Lower lobe of right lung (tissue), 2 donors: ENCODE data around the gene CENPC. TPM values are rescaled to one million over a fixed set of nuclear protein-coding genes. Genes with fewer than 3 reads are reported as not detected.

ENCODE experiments used
- ATAC-seq, 2 donors: fragments of 200-7000 bp; cut with Tn5 transposase; one replicate each; pipeline ENCODE4 v1.9.1; 2020 to 2022; ENCODE audit warnings: mild to moderate bottlenecking in 2 of 2, moderate library complexity in 2 of 2
- DNase-seq: peaks from one replicate; pipeline ENCODE4 v3.0.0-alpha.2; 2020
- H3K27ac ChIP-seq: fragments of 200-600 bp; one replicate; pipeline ENCODE4 v1.8.0; 2022
- H3K27me3 ChIP-seq: fragments of 200-600 bp; one replicate; pipeline ENCODE4 v1.8.0; 2022; ENCODE audit warnings: low read depth
- H3K36me3 ChIP-seq: fragments of 200-600 bp; one replicate; pipeline ENCODE4 v1.8.0; 2022; ENCODE audit warnings: mild to moderate bottlenecking
- H3K4me1 ChIP-seq: fragments of 200-600 bp; one replicate; pipeline ENCODE4 v1.8.0; 2022
- H3K4me3 ChIP-seq: fragments of 200-600 bp; one replicate; pipeline ENCODE4 v1.8.0; 2022; ENCODE audit warnings: mild to moderate bottlenecking
- H3K9me3 ChIP-seq: fragments of 200-600 bp; one replicate; pipeline ENCODE4 v1.8.0; 2022
- intact Hi-C: fragments of 100-400 bp; cut with DNase I; formaldehyde crosslinking; loops from one replicate; pipeline ENCODE4 v1.11.0; 2022
- total RNA-seq: library from RNA; stranded (reverse); fragmentation: NEBNext Ultra II Directional; extraction: Animal tissue kit (Norgen Biotek cat#: 25700); gene quantifications from one replicate; pipeline ENCODE4 v1.2.1, GENCODE V29; 2021
- TF ChIP-seq, protein P1 (sequence below): fragments of 200-600 bp; IDR thresholded peaks from one replicate; pipeline ENCODE4 v1.8.0; 2022; ENCODE audit warnings: antibody characterized with exemption, mild to moderate bottlenecking
- donor health status: DM: no; HTN: yes; CAD: no; lungs with severe emphysema.

Gene CENPC
- total RNA-seq, 1 donor from 2014 or later = 27.4 TPM

DNA sequence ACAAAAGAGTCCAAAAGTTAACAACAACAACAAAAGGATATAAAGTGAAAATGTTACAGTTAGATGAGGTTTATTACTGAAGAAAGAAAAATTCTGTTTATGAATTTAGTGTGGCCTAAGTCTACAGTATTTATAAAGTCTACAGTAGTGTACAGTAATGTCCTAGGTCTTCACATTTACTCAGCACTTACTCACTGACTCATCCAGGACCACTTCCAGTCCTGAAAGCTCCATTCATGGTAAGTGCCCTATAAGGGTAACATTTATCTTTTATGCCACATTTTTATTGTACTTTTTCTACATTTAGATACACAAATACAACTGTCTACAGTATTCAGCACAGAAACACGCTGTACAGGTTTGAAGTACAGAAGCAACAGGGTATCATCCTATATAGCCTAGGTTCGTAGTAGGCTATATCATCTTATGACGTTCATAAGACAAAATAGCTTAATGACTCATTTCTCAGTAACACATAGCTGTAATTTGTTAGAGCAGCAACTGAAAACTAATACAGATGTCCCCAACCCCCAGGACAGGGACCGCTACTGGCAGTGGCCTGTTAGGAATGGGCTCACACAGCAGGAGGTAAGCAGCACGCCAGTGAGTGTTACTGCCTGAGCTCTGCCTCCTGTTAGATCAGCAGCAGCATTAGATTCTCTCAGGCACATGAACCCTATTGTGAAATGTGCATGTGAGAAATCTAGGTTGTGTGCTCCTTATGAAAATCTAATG lies 61.3 kb downstream of the CENPC start:
- Histone ChIP-seq H3K27me3 (no peaks in the 10 kb centered on the region), H3K9me3 (peaks cover 4% of the 10 kb centered on the region), H3K4me1 (no peaks in the 10 kb centered on the region), H3K27ac (no peak overlapping the region), H3K36me3 (peaks cover 40% of the 10 kb centered on the region), H3K4me3 (no peak overlapping the region)
- intact Hi-C loops = no loop called here
- no peak for DNase-seq
- ATAC-seq = no peak
- TF ChIP-seq, protein P1, sequence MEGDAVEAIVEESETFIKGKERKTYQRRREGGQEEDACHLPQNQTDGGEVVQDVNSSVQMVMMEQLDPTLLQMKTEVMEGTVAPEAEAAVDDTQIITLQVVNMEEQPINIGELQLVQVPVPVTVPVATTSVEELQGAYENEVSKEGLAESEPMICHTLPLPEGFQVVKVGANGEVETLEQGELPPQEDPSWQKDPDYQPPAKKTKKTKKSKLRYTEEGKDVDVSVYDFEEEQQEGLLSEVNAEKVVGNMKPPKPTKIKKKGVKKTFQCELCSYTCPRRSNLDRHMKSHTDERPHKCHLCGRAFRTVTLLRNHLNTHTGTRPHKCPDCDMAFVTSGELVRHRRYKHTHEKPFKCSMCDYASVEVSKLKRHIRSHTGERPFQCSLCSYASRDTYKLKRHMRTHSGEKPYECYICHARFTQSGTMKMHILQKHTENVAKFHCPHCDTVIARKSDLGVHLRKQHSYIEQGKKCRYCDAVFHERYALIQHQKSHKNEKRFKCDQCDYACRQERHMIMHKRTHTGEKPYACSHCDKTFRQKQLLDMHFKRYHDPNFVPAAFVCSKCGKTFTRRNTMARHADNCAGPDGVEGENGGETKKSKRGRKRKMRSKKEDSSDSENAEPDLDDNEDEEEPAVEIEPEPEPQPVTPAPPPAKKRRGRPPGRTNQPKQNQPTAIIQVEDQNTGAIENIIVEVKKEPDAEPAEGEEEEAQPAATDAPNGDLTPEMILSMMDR = no peak

DNA sequence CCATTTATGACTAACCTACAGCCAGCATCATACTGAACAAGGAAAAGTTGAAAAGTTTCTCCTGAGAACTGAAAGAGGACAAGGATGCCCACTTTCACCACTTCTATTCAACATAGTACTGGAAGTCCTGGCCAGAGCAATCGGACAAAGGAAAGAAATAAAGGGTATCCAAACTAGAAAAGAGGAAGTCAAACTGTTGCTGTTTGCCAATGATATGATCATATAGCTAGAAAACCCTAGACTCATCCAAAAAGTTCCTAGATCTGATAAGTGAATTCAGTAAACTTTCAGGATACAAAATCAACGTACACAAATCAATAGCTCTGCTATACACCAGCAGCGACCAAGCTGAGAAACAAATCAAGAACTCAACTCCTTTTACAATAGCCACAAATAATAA lies 64.5 kb downstream of the CENPC start:
- TF ChIP-seq, protein P1 = no peak
- H3K27me3 ChIP-seq = no peaks in the 10 kb centered on the region
- H3K27ac ChIP-seq = no peak overlapping the region

DNA sequence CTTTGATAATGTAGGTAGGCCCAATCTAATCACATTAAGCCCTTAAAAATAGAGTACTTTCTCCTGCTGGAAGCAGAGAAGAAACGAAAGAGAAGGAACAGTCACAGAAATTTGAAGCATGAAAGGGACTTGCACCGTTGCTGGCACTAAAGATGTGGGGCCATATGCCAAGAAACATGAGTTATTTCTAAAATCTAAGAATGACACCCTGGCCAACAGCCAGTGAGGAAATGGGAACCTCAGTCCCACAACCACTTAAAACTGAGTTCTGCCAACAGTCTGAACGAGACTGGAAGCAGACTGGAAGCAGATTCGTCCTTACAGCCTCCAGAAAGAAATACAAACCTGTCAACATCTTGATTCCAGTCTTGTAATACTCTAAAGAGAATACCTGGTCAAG lies 70.1 kb downstream of the CENPC start:
- no peak for DNase-seq
- Histone ChIP-seq H3K27ac (no peak overlapping the region), H3K36me3 (peaks cover 66% of the 10 kb centered on the region), H3K27me3 (no peaks in the 10 kb centered on the region), H3K9me3 (no peaks in the 10 kb centered on the region), H3K4me3 (no peak overlapping the region), H3K4me1 (no peaks in the 10 kb centered on the region)
- ATAC-seq = no peak
- TF ChIP-seq, protein P1 = no peak
- intact Hi-C loops = no loop called here

More for the DNA sequence above, 64.5 kb downstream of the CENPC start:
- no peak for ATAC-seq
- DNase-seq = no peak
- Histone ChIP-seq H3K9me3 (peaks cover 4% of the 10 kb centered on the region), H3K4me3 (no peak overlapping the region), H3K36me3 (peaks cover 44% of the 10 kb centered on the region), H3K4me1 (no peaks in the 10 kb centered on the region)
- intact Hi-C loops = no loop called here

DNA sequence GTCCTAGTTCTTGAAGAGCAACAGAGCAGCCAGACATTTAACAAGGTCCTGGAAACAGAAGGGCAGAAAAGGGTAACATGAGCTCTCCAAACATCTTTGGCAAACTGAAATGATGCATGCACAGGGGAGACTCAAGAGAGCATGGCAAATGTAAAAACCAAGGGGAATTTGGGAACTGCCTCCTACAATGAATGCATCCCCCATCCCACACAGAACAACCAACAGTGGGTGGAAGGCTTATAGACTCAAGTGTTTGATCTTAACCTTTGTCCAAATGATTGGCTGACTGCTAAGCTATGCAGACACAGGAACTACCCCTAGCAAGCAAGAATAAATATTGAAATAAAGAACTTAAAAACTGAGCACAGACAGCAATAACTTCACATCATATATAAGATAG lies 74.4 kb downstream of the CENPC start:
- intact Hi-C loops = no loop called here
- no peaks in the 10 kb centered on the region for H3K9me3 ChIP-seq
- ATAC-seq (no peak), DNase-seq (no peak)
- H3K4me1 ChIP-seq = no peaks in the 10 kb centered on the region
- no peak overlapping the region for H3K27ac ChIP-seq
- no peak overlapping the region for H3K4me3 ChIP-seq
- TF ChIP-seq, protein P1 = no peak
- peaks cover 84% of the 10 kb centered on the region for H3K36me3 ChIP-seq
- no peaks in the 10 kb centered on the region for H3K27me3 ChIP-seq

DNA sequence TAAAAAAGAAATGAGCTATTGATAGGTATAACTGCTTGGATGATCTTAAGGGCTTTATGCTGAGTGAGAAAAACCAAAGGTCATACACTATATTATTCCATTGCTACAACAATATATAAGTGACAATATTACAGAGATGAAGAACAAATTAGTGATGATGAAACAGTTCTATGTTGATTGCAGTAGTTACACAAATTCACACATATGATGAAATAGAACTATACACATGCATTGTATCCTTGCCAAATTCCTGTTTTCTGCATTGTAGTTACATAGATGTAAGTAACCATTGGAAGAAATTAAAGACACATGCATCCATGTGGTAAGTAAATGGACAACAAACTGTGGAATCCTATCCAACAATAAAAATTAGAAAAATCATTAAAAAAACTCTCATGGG lies 76.5 kb downstream of the CENPC start:
- H3K36me3 ChIP-seq = peaks cover 69% of the 10 kb centered on the region
- no peak overlapping the region for H3K27ac ChIP-seq
- intact Hi-C loops = no loop called here
- no peak for DNase-seq
- no peaks in the 10 kb centered on the region for H3K9me3 ChIP-seq
- TF ChIP-seq, protein P1 = no peak
- H3K27me3 ChIP-seq = no peaks in the 10 kb centered on the region
- H3K4me1 ChIP-seq = no peaks in the 10 kb centered on the region
- no peak overlapping the region for H3K4me3 ChIP-seq
- no peak for ATAC-seq
